ENCODE results near the gene SRMS.

Gene SRMS

GRCh38 chr20:63497946-63498935, 49.3 kb downstream of the SRMS start:
- no peak overlapping the region for H2AFZ ChIP-seq (ENCODE audit: low read depth, low read length)
- no peaks in the 10 kb centered on the region for H3K27me3 ChIP-seq (ENCODE audit: low read depth, low read length)
- no peaks in the 10 kb centered on the region for H3K9me3 ChIP-seq (ENCODE audit: insufficient read depth, low read length)
- no peak overlapping the region for H3K4me3 ChIP-seq (ENCODE audit: low read length)
- H3K4me1 ChIP-seq (ENCODE audit: low read length), result no peaks in the 10 kb centered on the region
- no peaks in the 10 kb centered on the region for H4K20me1 ChIP-seq (ENCODE audit: insufficient read depth, low read length)
- no peak overlapping the region for H3K27ac ChIP-seq (ENCODE audit: low read length)
- no peak overlapping the region for H3K9ac ChIP-seq (ENCODE audit: low read length)
- TF ChIP-seq EZH2phosphoT487 (IDR thresholded peaks at IDR 0.05; ENCODE audit: low read depth) (no peak), CTCF (IDR thresholded peaks at IDR 0.05; ENCODE audit: low read depth, low read length) (no peak)
- no peak overlapping the region for H3K4me2 ChIP-seq (ENCODE audit: low read length)
- H3K36me3 ChIP-seq (replicated peaks; ENCODE audit: low read depth, low read length), result no peaks in the 10 kb centered on the region
- no peaks in the 10 kb centered on the region for H3K79me2 ChIP-seq (ENCODE audit: low read length)

GRCh38 chr20:63497138-63497945, 50.2 kb downstream of the SRMS start:
- Histone ChIP-seq H3K9me3 (ENCODE audit: insufficient read depth, low read length) (no peaks in the 10 kb centered on the region), H3K36me3 (replicated peaks; ENCODE audit: low read depth, low read length) (no peaks in the 10 kb centered on the region), H3K79me2 (ENCODE audit: low read length) (no peaks in the 10 kb centered on the region), H2AFZ (ENCODE audit: low read depth, low read length) (no peak overlapping the region), H3K4me1 (ENCODE audit: low read length) (no peaks in the 10 kb centered on the region), H3K4me2 (ENCODE audit: low read length) (no peak overlapping the region), H3K27ac (ENCODE audit: low read length) (no peak overlapping the region), H3K27me3 (ENCODE audit: low read depth, low read length) (no peaks in the 10 kb centered on the region), H4K20me1 (ENCODE audit: insufficient read depth, low read length) (no peaks in the 10 kb centered on the region), H3K9ac (ENCODE audit: low read length) (no peak overlapping the region), H3K4me3 (ENCODE audit: low read length) (no peak overlapping the region)
- no peak for TF ChIP-seq CTCF (IDR thresholded peaks at IDR 0.05; ENCODE audit: low read depth, low read length)
- TF ChIP-seq EZH2phosphoT487 (IDR thresholded peaks at IDR 0.05; ENCODE audit: low read depth), result no peak

- H3K79me2 ChIP-seq (ENCODE audit: low read length), result no peaks in the 10 kb centered on the region
- peak overlapping the region; percentile 67 for H3K4me2 ChIP-seq (ENCODE audit: low read length)
- H3K4me3 ChIP-seq (ENCODE audit: low read length), result peak overlapping the region; percentile 45
- no peaks in the 10 kb centered on the region for H4K20me1 ChIP-seq (ENCODE audit: insufficient read depth, low read length)
- H3K9ac ChIP-seq (ENCODE audit: low read length), result no peak overlapping the region
- H3K27ac ChIP-seq (ENCODE audit: low read length), result no peak overlapping the region
- no peaks in the 10 kb centered on the region for H3K27me3 ChIP-seq (ENCODE audit: low read depth, low read length)
- H3K36me3 ChIP-seq (replicated peaks; ENCODE audit: low read depth, low read length), result no peaks in the 10 kb centered on the region
- no peak for TF ChIP-seq EZH2phosphoT487 (IDR thresholded peaks at IDR 0.05; ENCODE audit: low read depth)
- TF ChIP-seq CTCF (IDR thresholded peaks at IDR 0.05; ENCODE audit: low read depth, low read length), result no peak
- no peaks in the 10 kb centered on the region for H3K4me1 ChIP-seq (ENCODE audit: low read length)
- H3K9me3 ChIP-seq (ENCODE audit: insufficient read depth, low read length), result no peaks in the 10 kb centered on the region
- no peak overlapping the region for H2AFZ ChIP-seq (ENCODE audit: low read depth, low read length)
Measured at GRCh38 chr20:63496596-63497120, 50.9 kb downstream of the SRMS start.

All from OCI-LY3 (cell line).